Uterus (tissue), 4 donors: ENCODE data around the gene GID4. TPM values are rescaled to one million over a fixed set of nuclear protein-coding genes. Genes with fewer than 3 reads are reported as not detected.

ENCODE experiments used
- DNase-seq, 2 donors: peaks; one replicate each; pipeline ENCODE4 v3.0.0-alpha.2; 2019 to 2020
- H3K27ac ChIP-seq, 2 donors: fragments of 200-600 bp; sonication (generic); 1 replicate in 1 of 2; 2 replicates in 1 of 2; pipeline ENCODE4 v1.5.1; 2016 to 2018
- H3K27me3 ChIP-seq, 2 donors: fragments of 200-600 bp; sonication (generic); one replicate each; pipeline ENCODE4 v1.5.1; 2018 to 2019; ENCODE audit warnings: control low read depth in 1 of 2
- H3K36me3 ChIP-seq, 2 donors: fragments of 200-600 bp; sonication (generic); one replicate each; pipeline ENCODE4 v1.5.1; 2019; ENCODE audit warnings: control low read depth in 1 of 2
- H3K4me1 ChIP-seq, 2 donors: fragments of 200-600 bp; sonication (generic); one replicate each; pipeline ENCODE4 v1.5.1; 2018 to 2019; ENCODE audit warnings: control low read depth in 1 of 2
- H3K4me3 ChIP-seq, 2 donors: fragments of 200-600 bp; sonication (generic); 1 replicate in 1 of 2; 2 replicates in 1 of 2; pipeline ENCODE4 v1.5.1; 2018 to 2019; ENCODE audit warnings: mild to moderate bottlenecking in 1 of 2
- H3K9me3 ChIP-seq, 2 donors: fragments of 200-600 bp; sonication (generic); one replicate each; pipeline ENCODE4 v1.5.1; 2019; ENCODE audit warnings: control low read depth in 1 of 2
- POLR2A ChIP-seq, 2 donors: fragments of 450-650 bp; IDR thresholded peaks; one replicate each; pipeline ENCODE4 v1.6.1; 2016; ENCODE audit warnings: antibody characterized with exemption in 2 of 2, mild to moderate bottlenecking in 1 of 2, moderate library complexity in 1 of 2
- intact Hi-C: fragments of 100-400 bp; cut with DNase I; formaldehyde crosslinking; loops from one replicate; pipeline ENCODE4 v1.15.1; 2023; ENCODE audit warnings: low total_unique reads
- total RNA-seq, 4 donors: library from RNA; depleted of rRNA in 3 of 4; stranded (reverse); fragments of >200 nt in 3 of 4; gene quantifications; one replicate each; pipeline versions ENCODE4 v1.1.0 to v1.2.4, GENCODE V29; 2014 to 2023
- TF ChIP-seq, protein P1 (sequence below), 4 experiments: fragments of 200-600 bp in 2 of 4; fragments of 450-650 bp in 2 of 4; sonication (generic) in 2 of 4; IDR thresholded peaks; one replicate each; pipeline ENCODE4 v1.5.1; 2016 to 2019; ENCODE audit warnings: antibody characterized with exemption in 4 of 4, mild to moderate bottlenecking in 2 of 4, moderate library complexity in 1 of 4
- donor health status: DM: yes; HTN: yes; CAD: no.

GID4 gene
- total RNA-seq, 4 donors from 2014 or later = 2.6 to 22.1 (median 13.4) TPM

DNA sequence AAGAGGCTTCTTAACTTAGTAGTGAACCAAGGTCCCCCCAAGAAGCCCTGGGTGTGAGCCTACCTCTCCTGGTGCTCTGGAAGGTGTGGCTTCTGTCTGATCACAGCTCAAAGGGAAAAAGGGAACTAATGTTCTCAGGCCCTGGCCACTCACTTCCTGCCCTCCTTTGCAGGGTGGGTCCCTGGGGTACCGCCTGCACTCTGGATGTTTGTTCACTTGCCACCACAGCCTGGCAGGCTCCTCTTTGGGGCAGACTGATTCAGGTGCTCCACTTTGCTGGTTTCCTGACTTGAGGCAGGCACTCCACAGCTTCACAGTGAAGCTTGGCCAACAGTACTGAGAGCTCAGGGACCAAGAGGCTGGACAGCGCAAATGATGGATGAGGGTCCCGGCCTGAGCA lies 63.4 kb downstream of the GID4 start:
- no peak overlapping the region for H3K27ac ChIP-seq
- DNase-seq = no peak
- no peaks in the 10 kb centered on the region for H3K4me1 ChIP-seq
- intact Hi-C loops = no loop called here
- no peak overlapping the region for H3K4me3 ChIP-seq
- no peaks in the 10 kb centered on the region for H3K27me3 ChIP-seq
- H3K36me3 ChIP-seq = no peaks in the 10 kb centered on the region
- H3K9me3 ChIP-seq = no peaks in the 10 kb centered on the region
- TF ChIP-seq POLR2A (IDR thresholded peaks at IDR 0.05) = no peak
- TF ChIP-seq, protein P1, sequence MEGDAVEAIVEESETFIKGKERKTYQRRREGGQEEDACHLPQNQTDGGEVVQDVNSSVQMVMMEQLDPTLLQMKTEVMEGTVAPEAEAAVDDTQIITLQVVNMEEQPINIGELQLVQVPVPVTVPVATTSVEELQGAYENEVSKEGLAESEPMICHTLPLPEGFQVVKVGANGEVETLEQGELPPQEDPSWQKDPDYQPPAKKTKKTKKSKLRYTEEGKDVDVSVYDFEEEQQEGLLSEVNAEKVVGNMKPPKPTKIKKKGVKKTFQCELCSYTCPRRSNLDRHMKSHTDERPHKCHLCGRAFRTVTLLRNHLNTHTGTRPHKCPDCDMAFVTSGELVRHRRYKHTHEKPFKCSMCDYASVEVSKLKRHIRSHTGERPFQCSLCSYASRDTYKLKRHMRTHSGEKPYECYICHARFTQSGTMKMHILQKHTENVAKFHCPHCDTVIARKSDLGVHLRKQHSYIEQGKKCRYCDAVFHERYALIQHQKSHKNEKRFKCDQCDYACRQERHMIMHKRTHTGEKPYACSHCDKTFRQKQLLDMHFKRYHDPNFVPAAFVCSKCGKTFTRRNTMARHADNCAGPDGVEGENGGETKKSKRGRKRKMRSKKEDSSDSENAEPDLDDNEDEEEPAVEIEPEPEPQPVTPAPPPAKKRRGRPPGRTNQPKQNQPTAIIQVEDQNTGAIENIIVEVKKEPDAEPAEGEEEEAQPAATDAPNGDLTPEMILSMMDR (IDR thresholded peaks at IDR 0.05) = no peak

GRCh38 chr17:18105027-18105426 lies 65.8 kb downstream of the GID4 start:
- DNase-seq = no peak
- H3K27me3 ChIP-seq = no peaks in the 10 kb centered on the region
- intact Hi-C loops = no loop called here
- H3K9me3 ChIP-seq = no peaks in the 10 kb centered on the region
- no peaks in the 10 kb centered on the region for H3K4me1 ChIP-seq
- no peaks in the 10 kb centered on the region for H3K36me3 ChIP-seq
- no peak overlapping the region for H3K4me3 ChIP-seq
- TF ChIP-seq, protein P1 (IDR thresholded peaks at IDR 0.05) = no peak
- TF ChIP-seq POLR2A (IDR thresholded peaks at IDR 0.05) = no peak
- H3K27ac ChIP-seq = no peak overlapping the region

DNA sequence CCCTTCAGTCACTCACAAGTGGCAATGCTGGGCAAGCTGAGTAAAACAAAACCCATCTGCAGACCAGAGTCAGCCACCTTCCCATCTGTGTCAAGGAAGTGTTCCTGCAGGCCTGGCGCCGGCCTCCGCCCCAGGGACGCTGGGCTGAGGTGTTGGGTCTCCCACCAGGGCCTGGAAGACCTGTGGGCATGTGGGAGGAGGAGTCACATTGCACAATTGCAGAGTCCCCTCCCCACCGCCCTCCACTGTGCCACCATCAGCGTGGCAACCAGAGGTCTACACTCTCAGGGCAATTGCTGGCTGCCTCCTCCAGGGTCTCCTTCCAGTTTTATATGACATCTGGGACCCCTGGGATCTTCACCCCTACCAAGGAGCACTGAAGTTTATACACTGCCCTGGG lies 66.4 kb downstream of the GID4 start:
- H3K27ac ChIP-seq = no peak overlapping the region
- no peaks in the 10 kb centered on the region for H3K36me3 ChIP-seq
- no peaks in the 10 kb centered on the region for H3K27me3 ChIP-seq
- no peak overlapping the region for H3K4me3 ChIP-seq
- H3K9me3 ChIP-seq = no peaks in the 10 kb centered on the region
- intact Hi-C loops = no loop called here
- H3K4me1 ChIP-seq = no peaks in the 10 kb centered on the region
- DNase-seq = no peak
- TF ChIP-seq, protein P1 (IDR thresholded peaks at IDR 0.05) = no peak
- no peak for TF ChIP-seq POLR2A (IDR thresholded peaks at IDR 0.05)

DNA sequence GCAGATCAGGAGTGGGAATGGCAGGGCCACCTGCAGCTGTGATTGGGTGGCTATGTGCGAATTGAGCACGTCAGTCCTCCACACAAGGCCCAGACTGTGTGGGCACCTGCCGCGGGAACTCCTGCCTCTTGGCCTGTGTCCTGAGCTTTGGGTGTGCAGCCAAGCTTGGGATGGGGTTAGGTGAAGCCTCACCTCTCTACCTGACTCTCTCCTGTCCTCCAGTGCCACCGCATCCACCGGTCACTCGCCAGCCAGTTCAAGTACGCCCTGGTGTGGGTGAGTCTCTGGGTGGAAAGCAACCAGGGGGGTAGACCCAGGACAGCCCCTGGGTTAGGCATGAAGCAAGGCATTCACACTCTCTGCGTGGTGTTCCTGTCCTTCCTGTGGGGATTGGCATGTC lies 67.0 kb downstream of the GID4 start:
- H3K9me3 ChIP-seq = no peaks in the 10 kb centered on the region
- intact Hi-C loops = no loop called here
- H3K27me3 ChIP-seq = no peaks in the 10 kb centered on the region
- no peak overlapping the region for H3K4me3 ChIP-seq
- no peaks in the 10 kb centered on the region for H3K36me3 ChIP-seq
- no peak overlapping the region for H3K27ac ChIP-seq
- no peak for DNase-seq
- H3K4me1 ChIP-seq = no peaks in the 10 kb centered on the region
- TF ChIP-seq, protein P1 (IDR thresholded peaks at IDR 0.05) = no peak
- no peak for TF ChIP-seq POLR2A (IDR thresholded peaks at IDR 0.05)

- no peaks in the 10 kb centered on the region for H3K27me3 ChIP-seq
- no peak overlapping the region for H3K4me3 ChIP-seq
- H3K36me3 ChIP-seq = no peaks in the 10 kb centered on the region
- no peak overlapping the region for H3K27ac ChIP-seq
- no peaks in the 10 kb centered on the region for H3K4me1 ChIP-seq
- no peaks in the 10 kb centered on the region for H3K9me3 ChIP-seq
- TF ChIP-seq, protein P1 (IDR thresholded peaks at IDR 0.05) = no peak
- TF ChIP-seq POLR2A (IDR thresholded peaks at IDR 0.05) = no peak
- DNase-seq = no peak
- intact Hi-C loops = no loop called here
Measured at GRCh38 chr17:18107061-18107790, 68.0 kb downstream of the GID4 start.
